GM12878 (cell line): Measurements from ENCODE around the gene SLC2A2. TPM values are rescaled to one million over a fixed set of nuclear protein-coding genes. Genes with fewer than 3 reads are reported as not detected.

ENCODE experiments used
- ATAC-seq: fragments of 200-7000 bp; cut with Tn5 transposase; 3 replicates; pipeline ENCODE4 v1.9.1; 2020; ENCODE audit warnings: mild to moderate bottlenecking, moderate library complexity
- BruUV-seq: library from RNA; stranded (reverse); fragments of 400-500 nt; replicated peaks from 2 replicates; lab custom pipeline; 2021; lab: Mats Ljungman, UMichigan
- CTCF ChIA-PET: fragments of 300-600 bp; sonication (Branson Sonifier 250); formaldehyde crosslinking; extraction: SDS; loops from one replicate; lab custom pipeline; 2021; ENCODE audit warnings: inconsistent platforms; lab: Yijun Ruan, JAX
- POLR2A ChIA-PET: fragments of 350-600 bp; formaldehyde crosslinking; extraction: SDS; loops from one replicate; lab custom pipeline; 2021; ENCODE audit warnings: inconsistent platforms; lab: Charles Lee
- RAD21 ChIA-PET: fragments of 300-600 bp; sonication (Branson Sonifier 250); formaldehyde crosslinking; loops from one replicate; lab custom pipeline; 2023; ENCODE audit warnings: antibody characterized with exemption; ENCODE audit not compliant: unreplicated experiment; lab: Charles Lee
- SMC1A ChIA-PET: fragments of 300-600 bp; sonication (Branson Sonifier 250); formaldehyde crosslinking; loops from one replicate; lab custom pipeline; 2023; ENCODE audit not compliant: unreplicated experiment, uncharacterized antibody; lab: Charles Lee
- DNase-seq: peaks from one replicate; pipeline ENCODE4 v3.0.0-alpha.2; 2011; ENCODE audit warnings: low read depth, low spot score
- FAIRE-seq: peaks from 3 replicates; lab custom pipeline; 2011; peaks lifted over from hg19 to GRCh38; lab: Jason Lieb, UNC
- H2AFZ ChIP-seq: 2 replicates; pipeline ENCODE4 v1.6.0; 2011; ENCODE audit warnings: low read depth, low read length, control low read depth; ENCODE audit not compliant: control insufficient read depth
- H3K27ac ChIP-seq: 2 replicates; pipeline ENCODE4 v1.5.1; 2011; ENCODE audit warnings: control low read depth; ENCODE audit not compliant: control insufficient read depth, insufficient read depth
- H3K27me3 ChIP-seq, 2 experiments: replicated peaks in 1 of 2; 2 replicates each; pipeline versions ENCODE4 v1.6.0 to v1.6.1; 2011; ENCODE audit warnings: low read length in 1 of 2; ENCODE audit not compliant: control insufficient read depth in 2 of 2, insufficient read depth in 2 of 2
- H3K36me3 ChIP-seq, 2 experiments: 2 replicates each; pipeline ENCODE4 v1.5.1; 2011; ENCODE audit warnings: low read length in 1 of 2; ENCODE audit not compliant: control insufficient read depth in 2 of 2, insufficient read depth in 2 of 2
- H3K4me1 ChIP-seq: 2 replicates; pipeline ENCODE4 v1.6.1; 2011; ENCODE audit warnings: mild to moderate bottlenecking, low read length, moderate library complexity, mixed read lengths; ENCODE audit not compliant: control insufficient read depth, insufficient read depth
- H3K4me2 ChIP-seq: 2 replicates; pipeline ENCODE4 v1.6.0; 2011; ENCODE audit warnings: control low read depth; ENCODE audit not compliant: control insufficient read depth, insufficient read depth
- H3K4me3 ChIP-seq: fragments of 200-600 bp; sonication (generic); 2 replicates; pipeline ENCODE4 v1.5.1; 2016
- H3K79me2 ChIP-seq: 2 replicates; pipeline ENCODE4 v1.6.0; 2011; ENCODE audit warnings: low read length; ENCODE audit not compliant: control insufficient read depth, insufficient read depth
- H3K9ac ChIP-seq: 2 replicates; pipeline ENCODE4 v1.8.0; 2011; ENCODE audit warnings: low read length, control low read depth, mixed read lengths; ENCODE audit not compliant: control insufficient read depth, insufficient read depth
- H3K9me3 ChIP-seq: replicated peaks from 3 replicates; pipeline ENCODE4 v1.5.1; 2011; ENCODE audit warnings: mild to moderate bottlenecking, low read length; ENCODE audit not compliant: control insufficient read depth, insufficient read depth
- H4K20me1 ChIP-seq: 2 replicates; pipeline ENCODE4 v1.6.0; 2011; ENCODE audit not compliant: control insufficient read depth, insufficient read depth
- BHLHE40 ChIP-seq, 2 experiments: fragments of 450-650 bp in 1 of 2; IDR thresholded peaks; 2 replicates each; pipeline ENCODE4 v1.6.1; 2011 to 2017; ENCODE audit warnings: low read depth in 2 of 2, borderline replicate concordance in 1 of 2, improper control_type of control experiment in 1 of 2, low read length in 1 of 2, mild to moderate bottlenecking in 1 of 2
- DPF2 ChIP-seq: fragments of 450-650 bp; IDR thresholded peaks from 2 replicates; pipeline ENCODE4 v1.6.1; 2017; ENCODE audit warnings: mild to moderate bottlenecking
- KAT2A ChIP-seq: conservative IDR thresholded peaks from 2 replicates; pipeline ENCODE4 v1.6.1; 2011; ENCODE audit warnings: low read depth, low read length; ENCODE audit not compliant: control insufficient read depth
- PAX8 ChIP-seq: fragments of 450-650 bp; IDR thresholded peaks from 2 replicates; pipeline ENCODE4 v1.6.1; 2017; ENCODE audit warnings: mild to moderate bottlenecking, moderate library complexity
- PML ChIP-seq: IDR thresholded peaks from 2 replicates; pipeline ENCODE4 v1.6.1; 2012; ENCODE audit warnings: low read length, inconsistent platforms
- RBBP5 ChIP-seq: fragments of 200-600 bp; sonication (generic); conservative IDR thresholded peaks from 2 replicates; pipeline ENCODE4 v1.6.1; 2016
- TCF3 ChIP-seq: IDR thresholded peaks from 2 replicates; pipeline ENCODE4 v1.6.1; 2012; ENCODE audit warnings: low read depth, mild to moderate bottlenecking, low read length, borderline replicate concordance; ENCODE audit not compliant: insufficient read depth
- ZNF217 ChIP-seq: fragments of 450-650 bp; IDR thresholded peaks from 2 replicates; pipeline ENCODE4 v1.6.1; 2017; ENCODE audit warnings: antibody characterized with exemption, mild to moderate bottlenecking
- ZSCAN29 ChIP-seq: fragments of 450-650 bp; IDR thresholded peaks from 2 replicates; pipeline ENCODE4 v1.6.1; 2017; ENCODE audit warnings: mild to moderate bottlenecking, moderate library complexity
- WGBS: methylation state at CpG from one replicate; pipeline ENCODE4 v1.1.6; 2016; ENCODE audit warnings: low lambda C conversion rate; ENCODE audit not compliant: insufficient replicate concordance, insufficient coverage; ENCODE audit errors: missing lambda C conversion rate; 5-methylcytosine and 5-hydroxymethylcytosine counted together
- in situ Hi-C: fragments of 300-500 bp; cut with MboI; formaldehyde crosslinking; loops from 9 replicates; pipeline ENCODE4 v1.14.3; 2018; ENCODE audit warnings: mixed read lengths
- intact Hi-C: fragments of 100-400 bp; cut with micrococcal nuclease; formaldehyde crosslinking; loops from one replicate; pipeline ENCODE4 v1.14.2; 2022; ENCODE audit not compliant: unreplicated experiment
- polyA plus RNA-seq, 11 experiments: library from polyadenylated mRNA; depleted of rRNA in 4 of 11; unstranded in 6 of 11; stranded (reverse) in 5 of 11; fragments of >200 nt; fragmentation: Nextera tagmentation in 4 of 11; fragmentation: Illumina TruSeq in 1 of 11; extraction: Ambion mirVana in 4 of 11; extraction: Trizol in 1 of 11; gene quantifications; 1 replicate in 1 of 11; 2 replicates in 10 of 11; pipeline versions ENCODE4 v1.2.1 to v1.2.3, GENCODE V29; 2011 to 2016; ENCODE audit warnings: inconsistent platforms in 2 of 11, missing spikeins in 2 of 11, low read depth in 1 of 11
- total RNA-seq, 4 experiments: library from RNA; depleted of rRNA in 3 of 4; stranded (reverse); fragments of >200 nt in 3 of 4; fragmentation: Illumina TruSeq in 1 of 4; extraction: Trizol in 1 of 4; gene quantifications; 2 replicates each; pipeline versions ENCODE4 v1.2.1 to v1.2.3, GENCODE V29; 2013 to 2021
- TF ChIP-seq, protein P1 (sequence below): fragments of 450-650 bp; IDR thresholded peaks from 2 replicates; pipeline ENCODE4 v1.6.1; 2017; ENCODE audit warnings: mild to moderate bottlenecking

SLC2A2 gene
- total and polyA plus RNA-seq, 10 of the 15 experiments (the other 5 are each of a cell fraction or from before 2014, with no cell fraction given) = 0.04 to 0.10 (median 0.04) TPM; not detected in 7

DNA sequence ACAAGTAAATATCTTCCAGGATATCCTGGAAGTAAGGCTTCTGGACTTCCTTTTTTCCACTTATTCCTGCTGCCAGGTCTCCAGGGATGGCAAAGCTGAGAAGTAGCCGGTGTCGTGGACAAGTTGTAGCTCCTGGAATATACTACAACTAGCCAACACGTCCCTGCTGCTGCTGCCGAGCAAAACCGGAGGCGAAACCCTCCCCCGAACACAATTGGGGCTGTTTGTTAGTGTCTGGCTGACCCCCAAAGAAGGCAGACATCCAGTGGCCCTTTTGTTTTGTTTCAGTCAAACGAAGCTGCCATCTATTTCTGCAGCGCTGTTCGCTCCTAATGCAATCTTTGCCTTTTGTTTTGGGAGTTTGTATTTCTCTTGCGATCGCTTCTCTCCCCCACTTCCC, 72.8 kb downstream of the SLC2A2 start:
- H3K4me2 ChIP-seq = no peak overlapping the region
- ChIA-PET POLR2A (no interaction called here), SMC1A (no interaction called here), RAD21 (no interaction called here), CTCF (no interaction called here)
- no peak overlapping the region for H3K27ac ChIP-seq
- in situ Hi-C loops (no loop called here), intact Hi-C loops (no loop called here)
- no peak overlapping the region for H3K9ac ChIP-seq
- no peaks in the 10 kb centered on the region for H3K79me2 ChIP-seq
- H3K27me3 ChIP-seq = no peaks in the 10 kb centered on the region
- ATAC-seq (no peak), FAIRE-seq (no peak), DNase-seq (no peak)
- no peak overlapping the region for H3K4me3 ChIP-seq
- no peaks in the 10 kb centered on the region for H4K20me1 ChIP-seq
- BruUV-seq = no TSS peak
- no peak overlapping the region for H2AFZ ChIP-seq
- no peaks in the 10 kb centered on the region for H3K9me3 ChIP-seq
- H3K36me3 ChIP-seq = no peaks in the 10 kb centered on the region
- TF ChIP-seq TCF3 (no peak), ZSCAN29 (no peak), KAT2A (no peak), ZNF217 (no peak), PML (no peak), BHLHE40 (IDR thresholded peaks at IDR 0.05; ENCODE audit: borderline replicate concordance in 1 of 2, low read depth in 2 of 2, low read length in 1 of 2) (no peak), RBBP5 (no peak), DPF2 (no peak), PAX8 (no peak)
- TF ChIP-seq, protein P1, sequence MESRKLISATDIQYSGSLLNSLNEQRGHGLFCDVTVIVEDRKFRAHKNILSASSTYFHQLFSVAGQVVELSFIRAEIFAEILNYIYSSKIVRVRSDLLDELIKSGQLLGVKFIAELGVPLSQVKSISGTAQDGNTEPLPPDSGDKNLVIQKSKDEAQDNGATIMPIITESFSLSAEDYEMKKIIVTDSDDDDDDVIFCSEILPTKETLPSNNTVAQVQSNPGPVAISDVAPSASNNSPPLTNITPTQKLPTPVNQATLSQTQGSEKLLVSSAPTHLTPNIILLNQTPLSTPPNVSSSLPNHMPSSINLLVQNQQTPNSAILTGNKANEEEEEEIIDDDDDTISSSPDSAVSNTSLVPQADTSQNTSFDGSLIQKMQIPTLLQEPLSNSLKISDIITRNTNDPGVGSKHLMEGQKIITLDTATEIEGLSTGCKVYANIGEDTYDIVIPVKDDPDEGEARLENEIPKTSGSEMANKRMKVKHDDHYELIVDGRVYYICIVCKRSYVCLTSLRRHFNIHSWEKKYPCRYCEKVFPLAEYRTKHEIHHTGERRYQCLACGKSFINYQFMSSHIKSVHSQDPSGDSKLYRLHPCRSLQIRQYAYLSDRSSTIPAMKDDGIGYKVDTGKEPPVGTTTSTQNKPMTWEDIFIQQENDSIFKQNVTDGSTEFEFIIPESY = no peak
- no peaks in the 10 kb centered on the region for H3K4me1 ChIP-seq
- WGBS = 50% methylated on average over 10 of the region's 12 CpGs
